Testis (tissue), 3 donors: ENCODE measurements around the gene ENG. TPM values are rescaled to one million over a fixed set of nuclear protein-coding genes. Genes with fewer than 3 reads are reported as not detected.
"Not testable (repeated sequence)": the region's sequence is repeated elsewhere in the genome, so short reads cannot be mapped to it uniquely, and the experiment has no call there.

Experiments used
- DNase-seq: peaks from one replicate; pipeline ENCODE4 v3.0.0-alpha.2; 2019
- H3K27ac ChIP-seq, 2 donors: fragments of 200-600 bp; sonication (generic); one replicate each; pipeline ENCODE4 v1.5.1; 2019
- H3K27me3 ChIP-seq: fragments of 200-600 bp; sonication (generic); one replicate; pipeline ENCODE4 v1.5.1; 2019
- H3K36me3 ChIP-seq: fragments of 200-600 bp; sonication (generic); one replicate; pipeline ENCODE4 v1.5.1; 2017; ENCODE audit warnings: low read depth; ENCODE audit errors: missing control alignments
- H3K4me1 ChIP-seq: fragments of 200-600 bp; sonication (generic); one replicate; pipeline ENCODE4 v1.5.1; 2019
- H3K4me3 ChIP-seq, 2 donors: fragments of 200-600 bp; sonication (generic); one replicate each; pipeline ENCODE4 v1.5.1; 2017 to 2019
- H3K9me3 ChIP-seq: fragments of 200-600 bp; sonication (generic); one replicate; pipeline ENCODE4 v1.5.1; 2017
- POLR2A ChIP-seq: fragments of 450-650 bp; IDR thresholded peaks from one replicate; pipeline ENCODE4 v1.6.1; 2017; ENCODE audit warnings: antibody characterized with exemption, mild to moderate bottlenecking, moderate library complexity
- WGBS, 2 donors: methylation state at CpG; one replicate each; pipeline ENCODE4 v1.1.5; 2018; 5-methylcytosine and 5-hydroxymethylcytosine counted together
- intact Hi-C: fragments of 100-400 bp; cut with DNase I; formaldehyde crosslinking; loops from one replicate; pipeline ENCODE4 v1.15.1; 2023; ENCODE audit warnings: low total_unique reads
- polyA plus RNA-seq: library from polyadenylated mRNA; stranded (reverse); fragments of 350-450 nt; fragmentation: Illumina TruSeq; extraction: RNeasy Lipid Tissue Mini Kit (QIAGEN cat#74804); gene quantifications from one replicate; pipeline ENCODE4 v1.2.3, GENCODE V29; 2014; ENCODE audit warnings: low read depth, low replicate concordance; ENCODE audit not compliant: insufficient read depth
- total RNA-seq, 2 donors: library from RNA; depleted of rRNA; stranded (reverse); fragments of >200 nt; gene quantifications; one replicate each; pipeline ENCODE4 v1.2.3, GENCODE V29; 2016
- TF ChIP-seq, protein P1 (sequence below), 3 experiments: fragments of 450-650 bp in 2 of 3; fragments of 200-600 bp in 1 of 3; sonication (generic) in 1 of 3; IDR thresholded peaks; one replicate each; pipeline ENCODE4 v1.5.1; 2016 to 2019; ENCODE audit warnings: antibody characterized with exemption in 3 of 3, mild to moderate bottlenecking in 2 of 3, moderate library complexity in 1 of 3

Gene ENG
- total and polyA plus RNA-seq, 3 donors from 2014 or later: 132 to 214 (median 144) TPM

- Histone ChIP-seq H3K27ac (peak overlapping the region; percentile 5 to 46), H3K36me3 (no peaks in the 10 kb centered on the region), H3K4me1 (peaks cover 26% of the 10 kb centered on the region), H3K4me3 (no peak overlapping the region), H3K9me3 (no peaks in the 10 kb centered on the region), H3K27me3 (no peaks in the 10 kb centered on the region)
- no peak for TF ChIP-seq POLR2A
- TF ChIP-seq, protein P1, sequence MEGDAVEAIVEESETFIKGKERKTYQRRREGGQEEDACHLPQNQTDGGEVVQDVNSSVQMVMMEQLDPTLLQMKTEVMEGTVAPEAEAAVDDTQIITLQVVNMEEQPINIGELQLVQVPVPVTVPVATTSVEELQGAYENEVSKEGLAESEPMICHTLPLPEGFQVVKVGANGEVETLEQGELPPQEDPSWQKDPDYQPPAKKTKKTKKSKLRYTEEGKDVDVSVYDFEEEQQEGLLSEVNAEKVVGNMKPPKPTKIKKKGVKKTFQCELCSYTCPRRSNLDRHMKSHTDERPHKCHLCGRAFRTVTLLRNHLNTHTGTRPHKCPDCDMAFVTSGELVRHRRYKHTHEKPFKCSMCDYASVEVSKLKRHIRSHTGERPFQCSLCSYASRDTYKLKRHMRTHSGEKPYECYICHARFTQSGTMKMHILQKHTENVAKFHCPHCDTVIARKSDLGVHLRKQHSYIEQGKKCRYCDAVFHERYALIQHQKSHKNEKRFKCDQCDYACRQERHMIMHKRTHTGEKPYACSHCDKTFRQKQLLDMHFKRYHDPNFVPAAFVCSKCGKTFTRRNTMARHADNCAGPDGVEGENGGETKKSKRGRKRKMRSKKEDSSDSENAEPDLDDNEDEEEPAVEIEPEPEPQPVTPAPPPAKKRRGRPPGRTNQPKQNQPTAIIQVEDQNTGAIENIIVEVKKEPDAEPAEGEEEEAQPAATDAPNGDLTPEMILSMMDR (IDR thresholded peaks at IDR 0.05): no peak
- intact Hi-C loops: no loop called here
- no peak for DNase-seq
- 58 to 63% methylated on average over 10 to 13 of the region's 13 CpGs for WGBS, 2 donors
These were observed 31.2 kb upstream of the ENG start for GRCh38 chr9:127885508-127886281.

GRCh38 chr9:127884976-127885490, 30.6 kb upstream of the ENG start:
- H3K4me3 ChIP-seq: no peak overlapping the region
- no peaks in the 10 kb centered on the region for H3K36me3 ChIP-seq
- TF ChIP-seq POLR2A: no peak
- no peaks in the 10 kb centered on the region for H3K27me3 ChIP-seq
- no peak for DNase-seq
- H3K27ac ChIP-seq: peak overlapping the region; percentile 5 to 46
- intact Hi-C loops: no loop called here
- no peaks in the 10 kb centered on the region for H3K9me3 ChIP-seq
- peaks cover 26% of the 10 kb centered on the region for H3K4me1 ChIP-seq
- 63 to 73% methylated on average over 10 to 15 of the region's 15 CpGs for WGBS, 2 donors

DNA sequence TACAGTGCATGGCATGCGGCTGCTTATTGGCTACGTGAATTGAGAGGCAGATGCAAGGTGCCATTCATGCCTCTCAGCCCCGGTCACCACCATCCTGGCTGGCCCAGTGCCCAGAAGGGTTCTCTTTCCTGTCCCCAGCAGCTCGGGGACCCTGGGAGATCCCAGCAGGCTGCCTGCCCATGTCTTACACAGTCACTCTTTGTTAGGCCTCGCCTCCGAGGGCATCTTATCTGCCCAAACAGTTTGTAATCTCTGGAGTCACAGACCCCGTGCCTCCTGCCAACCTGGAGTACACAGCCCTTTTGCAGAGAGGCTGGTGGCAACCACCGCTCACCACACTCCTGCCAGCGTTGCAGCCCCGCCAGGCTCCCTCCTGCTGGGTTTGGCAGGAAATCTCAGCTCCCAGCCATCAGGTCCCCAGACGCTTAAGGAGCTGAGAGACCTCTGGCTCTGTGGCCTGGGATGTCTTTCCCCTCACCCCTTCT, 30.0 kb upstream of the ENG start:
- no peak overlapping the region for H3K27ac ChIP-seq
- peaks cover 26% of the 10 kb centered on the region for H3K4me1 ChIP-seq
- H3K36me3 ChIP-seq: no peaks in the 10 kb centered on the region
- WGBS, 2 donors: 36 to 57% methylated on average over 11 of the region's 11 CpGs
- H3K4me3 ChIP-seq: no peak overlapping the region
- TF ChIP-seq POLR2A: no peak
- TF ChIP-seq, protein P1 (IDR thresholded peaks at IDR 0.05): no peak
- H3K27me3 ChIP-seq: no peaks in the 10 kb centered on the region
- DNase-seq: peak; percentile 90
- H3K9me3 ChIP-seq: no peaks in the 10 kb centered on the region
- intact Hi-C loops: no loop called here

GRCh38 chr9:127883959-127884358, 29.5 kb upstream of the ENG start:
- intact Hi-C loops: no loop called here
- Histone ChIP-seq H3K36me3 (no peaks in the 10 kb centered on the region), H3K27me3 (no peaks in the 10 kb centered on the region), H3K4me3 (no peak overlapping the region), H3K9me3 (no peaks in the 10 kb centered on the region), H3K4me1 (peaks cover 26% of the 10 kb centered on the region), H3K27ac (no peak overlapping the region)
- WGBS, 2 donors: 67 to 82% methylated on average over 7 of the region's 7 CpGs
- no peak for DNase-seq
- TF ChIP-seq, protein P1 (IDR thresholded peaks at IDR 0.05): no peak
- TF ChIP-seq POLR2A: no peak

GRCh38 chr9:127881715-127882114, 27.3 kb upstream of the ENG start:
- intact Hi-C loops, H3K4me3 ChIP-seq, H3K9me3 ChIP-seq, DNase-seq, H3K36me3 ChIP-seq, H3K27ac ChIP-seq, H3K27me3 ChIP-seq: not testable (repeated sequence)
- H3K4me1 ChIP-seq: peaks cover 39% of the 10 kb centered on the region
- 80 to 87% methylated on average over 3 of the region's 3 CpGs for WGBS, 2 donors
